Stimulated activated naive B cell treated with anti-CD40 and anti-IgM and Interleukin-4, amounts not matched to agents 10 μg/mL and 1 μg/mL and 100 μg/mL, for 72 hours (primary cell): ENCODE data around the gene ARMC7.

ENCODE experiments used
- ATAC-seq, 2 donors: fragments of 150-1000 bp; cut with Tn5 transposase; replicated peaks; 2 replicates each; pipeline ENCODE4 v1.10.0; 2021; ENCODE audit warnings: moderate library complexity in 1 of 2
- DNase-seq: peaks from one replicate; pipeline ENCODE4 v3.0.0; 2021
- H3K27ac Mint-ChIP-seq: one replicate; pipeline ENCODE4 v1.8.0; 2022; ENCODE audit warnings: mild to moderate bottlenecking, mixed read lengths
- H3K27me3 Mint-ChIP-seq, 2 donors: one replicate each; pipeline ENCODE4 v1.8.0; 2022; ENCODE audit warnings: mixed read lengths in 2 of 2
- H3K36me3 Mint-ChIP-seq, 2 donors: one replicate each; pipeline ENCODE4 v1.8.0; 2022; ENCODE audit warnings: mixed read lengths in 2 of 2, mild to moderate bottlenecking in 1 of 2
- H3K4me1 Mint-ChIP-seq, 2 donors: one replicate each; pipeline ENCODE4 v1.8.0; 2022; ENCODE audit warnings: mixed read lengths in 2 of 2, mild to moderate bottlenecking in 1 of 2
- H3K4me3 Mint-ChIP-seq, 2 donors: one replicate each; pipeline ENCODE4 v1.8.0; 2022; ENCODE audit warnings: mild to moderate bottlenecking in 2 of 2, mixed read lengths in 2 of 2, moderate library complexity in 1 of 2
- H3K9me3 Mint-ChIP-seq, 2 donors: one replicate each; pipeline ENCODE4 v1.8.0; 2022; ENCODE audit warnings: mixed read lengths in 2 of 2, mild to moderate bottlenecking in 1 of 2

The ARMC7 gene

GRCh38 chr17:75099881-75100595 is 9.7 kb upstream of the ARMC7 start:
- no peak for DNase-seq
- H3K9me3 Mint-ChIP-seq: peaks cover 0 to 4% of the 10 kb centered on the region in 2 donors
- H3K4me1 Mint-ChIP-seq: peaks cover 15 to 17% of the 10 kb centered on the region in 2 donors
- ATAC-seq: no peak
- no peaks in the 10 kb centered on the region for H3K27me3 Mint-ChIP-seq
- peaks cover 0 to 4% of the 10 kb centered on the region in 2 donors for H3K36me3 Mint-ChIP-seq
- no peak overlapping the region for H3K27ac Mint-ChIP-seq
- H3K4me3 Mint-ChIP-seq: no peak overlapping the region

- DNase-seq (peak; percentile 69), ATAC-seq (peak; percentile 94 to 95)
- peaks cover 11 to 18% of the 10 kb centered on the region in 2 donors for H3K4me1 Mint-ChIP-seq
- H3K4me3 Mint-ChIP-seq: no peak overlapping the region
- peak overlapping the region; percentile 15 for H3K27ac Mint-ChIP-seq
- peaks cover 5 to 9% of the 10 kb centered on the region in 2 donors for H3K27me3 Mint-ChIP-seq
- H3K36me3 Mint-ChIP-seq: peaks cover 0 to 4% of the 10 kb centered on the region in 2 donors
- H3K9me3 Mint-ChIP-seq: peaks cover 0 to 4% of the 10 kb centered on the region in 2 donors
Measured at GRCh38 chr17:75102385-75102821, 7.4 kb upstream of the ARMC7 start.

GRCh38 chr17:75103601-75104554 is 5.9 kb upstream of the ARMC7 start:
- ATAC-seq (no peak), DNase-seq (no peak)
- peaks cover 5 to 9% of the 10 kb centered on the region in 2 donors for H3K27me3 Mint-ChIP-seq
- H3K4me3 Mint-ChIP-seq: no peak overlapping the region
- peaks cover 0 to 4% of the 10 kb centered on the region in 2 donors for H3K36me3 Mint-ChIP-seq
- peak overlapping the region; percentile 28 for H3K27ac Mint-ChIP-seq
- peaks cover 0 to 4% of the 10 kb centered on the region in 2 donors for H3K9me3 Mint-ChIP-seq
- peaks cover 15 to 18% of the 10 kb centered on the region in 2 donors for H3K4me1 Mint-ChIP-seq

GRCh38 chr17:75105126-75106080 is 4.4 kb upstream of the ARMC7 start:
- Mint-ChIP-seq H3K27ac (no peak overlapping the region), H3K4me3 (no peak overlapping the region), H3K9me3 (peaks cover 0 to 4% of the 10 kb centered on the region in 2 donors), H3K27me3 (peaks cover 5 to 9% of the 10 kb centered on the region in 2 donors), H3K4me1 (peaks cover 19 to 26% of the 10 kb centered on the region in 2 donors), H3K36me3 (peaks cover 0 to 4% of the 10 kb centered on the region in 2 donors)
- ATAC-seq (peak; percentile 38 to 39), DNase-seq (no peak)

- peaks cover 17 to 28% of the 10 kb centered on the region in 2 donors for H3K4me1 Mint-ChIP-seq
- ATAC-seq (no peak), DNase-seq (no peak)
- H3K36me3 Mint-ChIP-seq: peaks cover 6 to 8% of the 10 kb centered on the region in 2 donors
- H3K9me3 Mint-ChIP-seq: no peaks in the 10 kb centered on the region
- peaks cover 5 to 9% of the 10 kb centered on the region in 2 donors for H3K27me3 Mint-ChIP-seq
- no peak overlapping the region for H3K27ac Mint-ChIP-seq
- peak overlapping the region in 1 of 2 donors; percentile 5 for H3K4me3 Mint-ChIP-seq
Measured at GRCh38 chr17:75108193-75108592, 1.6 kb upstream of the ARMC7 start.

- no peaks in the 10 kb centered on the region for H3K9me3 Mint-ChIP-seq
- H3K27me3 Mint-ChIP-seq: peaks cover 5 to 9% of the 10 kb centered on the region in 2 donors
- no peak for DNase-seq
- H3K27ac Mint-ChIP-seq: peak overlapping the region; percentile 22
- peak in 1 of 2 donors; percentile 30 for ATAC-seq
- peaks cover 20 to 34% of the 10 kb centered on the region in 2 donors for H3K4me1 Mint-ChIP-seq
- peak overlapping the region; percentile 85 to 92 for H3K4me3 Mint-ChIP-seq
- peaks cover 6 to 11% of the 10 kb centered on the region in 2 donors for H3K36me3 Mint-ChIP-seq
Measured at GRCh38 chr17:75109046-75109406, 743 bp upstream of the ARMC7 start.

- peak overlapping the region; percentile 85 to 92 for H3K4me3 Mint-ChIP-seq
- peaks cover 2 to 6% of the 10 kb centered on the region in 2 donors for H3K9me3 Mint-ChIP-seq
- peaks cover 4 to 9% of the 10 kb centered on the region in 2 donors for H3K27me3 Mint-ChIP-seq
- ATAC-seq (no peak), DNase-seq (no peak)
- H3K27ac Mint-ChIP-seq: peak overlapping the region; percentile 67
- H3K36me3 Mint-ChIP-seq: peaks cover 15 to 21% of the 10 kb centered on the region in 2 donors
- H3K4me1 Mint-ChIP-seq: peaks cover 28 to 47% of the 10 kb centered on the region in 2 donors
Measured at GRCh38 chr17:75110234-75110937, 617 bp downstream of the ARMC7 start.

GRCh38 chr17:75111777-75112335 is 2.1 kb downstream of the ARMC7 start:
- Mint-ChIP-seq H3K36me3 (peaks cover 18 to 34% of the 10 kb centered on the region in 2 donors), H3K27ac (peak overlapping the region; percentile 52), H3K4me3 (no peak overlapping the region), H3K9me3 (peaks cover 2 to 6% of the 10 kb centered on the region in 2 donors), H3K27me3 (no peaks in the 10 kb centered on the region), H3K4me1 (peaks cover 34 to 62% of the 10 kb centered on the region in 2 donors)
- ATAC-seq: no peak
- DNase-seq: no peak

- DNase-seq (peak; percentile 81), ATAC-seq (peak; percentile 62 to 72)
- no peaks in the 10 kb centered on the region for H3K27me3 Mint-ChIP-seq
- H3K4me3 Mint-ChIP-seq: peak overlapping the region; percentile 81 to 83
- peak overlapping the region; percentile 95 for H3K27ac Mint-ChIP-seq
- peaks cover 2 to 11% of the 10 kb centered on the region in 2 donors for H3K9me3 Mint-ChIP-seq
- H3K36me3 Mint-ChIP-seq: peaks cover 33 to 52% of the 10 kb centered on the region in 2 donors
- peaks cover 49 to 75% of the 10 kb centered on the region in 2 donors for H3K4me1 Mint-ChIP-seq
Measured at GRCh38 chr17:75113798-75114551, 4.2 kb downstream of the ARMC7 start.

GRCh38 chr17:75114552-75115314 is 5.0 kb downstream of the ARMC7 start:
- ATAC-seq: peak; percentile 70 to 71
- peak; percentile 41 for DNase-seq
- H3K4me3 Mint-ChIP-seq: peak overlapping the region; percentile 81 to 83

GRCh38 chr17:75115555-75115954 is 5.8 kb downstream of the ARMC7 start:
- peaks cover 49 to 68% of the 10 kb centered on the region in 2 donors for H3K4me1 Mint-ChIP-seq
- H3K9me3 Mint-ChIP-seq: peaks cover 2 to 11% of the 10 kb centered on the region in 2 donors
- H3K27me3 Mint-ChIP-seq: no peaks in the 10 kb centered on the region
- no peak overlapping the region for H3K27ac Mint-ChIP-seq
- no peak for ATAC-seq
- no peak overlapping the region for H3K4me3 Mint-ChIP-seq
- peaks cover 39 to 62% of the 10 kb centered on the region in 2 donors for H3K36me3 Mint-ChIP-seq
- DNase-seq: no peak

More at GRCh38 chr17:75114552-75115314, 5.0 kb downstream of the ARMC7 start:
- H3K36me3 Mint-ChIP-seq: peaks cover 35 to 55% of the 10 kb centered on the region in 2 donors
- H3K27me3 Mint-ChIP-seq: no peaks in the 10 kb centered on the region
- H3K27ac Mint-ChIP-seq: peak overlapping the region; percentile 95
- H3K4me1 Mint-ChIP-seq: peaks cover 49 to 73% of the 10 kb centered on the region in 2 donors
- peaks cover 2 to 11% of the 10 kb centered on the region in 2 donors for H3K9me3 Mint-ChIP-seq
